H1 (cell line): ENCODE measurements around the gene TXNIP. TPM values are rescaled to one million over a fixed set of nuclear protein-coding genes. Genes with fewer than 3 reads are reported as not detected.

Source experiments
- CTCF ChIA-PET: fragments of 300-600 bp; sonication (Branson Sonifier 250); formaldehyde crosslinking; loops from one replicate; lab custom pipeline; 2021; ENCODE audit not compliant: partially characterized antibody; lab: Charles Lee
- POLR2A ChIA-PET: fragments of 300-600 bp; sonication (Branson Sonifier 250); formaldehyde crosslinking; loops from one replicate; lab custom pipeline; 2021; ENCODE audit warnings: inconsistent platforms; ENCODE audit not compliant: partially characterized antibody; lab: Charles Lee
- DNase-seq, 2 experiments: peaks; one replicate each; pipeline versions ENCODE4 v3.0.0 to v3.0.0-alpha.2; 2010 to 2022; ENCODE audit warnings: low spot score in 2 of 2, low read depth in 1 of 2, mixed read lengths in 1 of 2
- FAIRE-seq: peaks from 2 replicates; lab custom pipeline; 2011; peaks lifted over from hg19 to GRCh38; lab: Jason Lieb, UNC
- H2AFZ ChIP-seq: 2 replicates; pipeline ENCODE4 v1.8.1; 2012; ENCODE audit warnings: low read length, inconsistent platforms
- H2AK5ac ChIP-seq: 2 replicates; pipeline ENCODE4 v1.6.1; 2013; ENCODE audit warnings: low read depth, low read length
- H2BK120ac ChIP-seq: replicated peaks from 2 replicates; pipeline ENCODE3; 2013; ENCODE audit warnings: low read depth, low read length, inconsistent platforms
- H2BK12ac ChIP-seq: 2 replicates; pipeline ENCODE4 v1.6.1; 2013; ENCODE audit warnings: low read depth, low read length
- H2BK15ac ChIP-seq: 2 replicates; pipeline ENCODE4 v1.6.1; 2013; ENCODE audit warnings: low read length
- H2BK20ac ChIP-seq: 2 replicates; pipeline ENCODE4 v1.6.1; 2013; ENCODE audit warnings: low read length
- H2BK5ac ChIP-seq: 2 replicates; pipeline ENCODE4 v1.6.1; 2013; ENCODE audit warnings: low read depth, low read length
- H3K14ac ChIP-seq: 2 replicates; pipeline ENCODE4 v1.6.1; 2013; ENCODE audit warnings: inconsistent platforms; ENCODE audit not compliant: insufficient read length
- H3K18ac ChIP-seq: 2 replicates; pipeline ENCODE4 v1.6.1; 2013; ENCODE audit warnings: low read length; ENCODE audit errors: extremely low read depth
- H3K23ac ChIP-seq: 2 replicates; pipeline ENCODE4 v1.6.1; 2013; ENCODE audit warnings: inconsistent platforms; ENCODE audit not compliant: insufficient read length
- H3K23me2 ChIP-seq: 2 replicates; pipeline ENCODE4 v1.6.1; 2013; ENCODE audit warnings: low read depth, low read length
- H3K27ac ChIP-seq: 2 replicates; pipeline ENCODE4 v1.6.1; 2011; ENCODE audit warnings: low read depth, low read length, inconsistent platforms
- H3K27me3 ChIP-seq, 4 experiments: replicated peaks in 1 of 4; 1 replicate in 1 of 4; 2 replicates in 3 of 4; pipeline versions ENCODE4 v1.6.1 to v1.8.1; 2011 to 2013; ENCODE audit warnings: low read length in 3 of 4, mild to moderate bottlenecking in 3 of 4, inconsistent platforms in 2 of 4, mixed read lengths in 2 of 4, moderate library complexity in 1 of 4; ENCODE audit not compliant: control insufficient read depth in 3 of 4, insufficient read depth in 3 of 4; ENCODE audit errors: extremely low read depth in 1 of 4
- H3K36me3 ChIP-seq, 4 experiments: 2 replicates each; pipeline versions ENCODE4 v1.6.1 to v1.8.1; 2011 to 2013; ENCODE audit warnings: mild to moderate bottlenecking in 4 of 4, low read length in 3 of 4, moderate library complexity in 2 of 4, control low read depth in 1 of 4, inconsistent platforms in 1 of 4; ENCODE audit not compliant: insufficient read depth in 4 of 4, control insufficient read depth in 2 of 4
- H3K4ac ChIP-seq: replicated peaks from 2 replicates; pipeline ENCODE3; 2013; ENCODE audit warnings: low read length, low read depth, mixed read lengths, inconsistent platforms; ENCODE audit not compliant: insufficient read length
- H3K4me1 ChIP-seq, 4 experiments: replicated peaks in 1 of 4; 1 replicate in 1 of 4; 2 replicates in 3 of 4; pipeline versions ENCODE4 v1.6.1 to v1.8.1; 2011 to 2013; ENCODE audit warnings: low read length in 3 of 4, inconsistent platforms in 2 of 4, mixed read lengths in 1 of 4; ENCODE audit not compliant: insufficient read depth in 4 of 4, control insufficient read depth in 3 of 4
- H3K4me2 ChIP-seq, 2 experiments: 2 replicates each; pipeline versions ENCODE4 v1.6.1 to v1.8.1; 2011 to 2013; ENCODE audit warnings: low read depth in 2 of 2, low read length in 2 of 2, control low read depth in 1 of 2, inconsistent platforms in 1 of 2, mild to moderate bottlenecking in 1 of 2; ENCODE audit not compliant: insufficient read depth in 1 of 2
- H3K4me3 ChIP-seq, 4 experiments: fragments of 200-600, 300-600 bp in 1 of 4; sonication (generic), shearing (Covaris generic), sonication (Bioruptor Twin) in 1 of 4; 2 replicates each; pipeline versions ENCODE4 v1.5.1 to v1.8.1; 2011 to 2016; ENCODE audit warnings: low read length in 4 of 4, low read depth in 3 of 4, control low read depth in 2 of 4, inconsistent platforms in 2 of 4, mild to moderate bottlenecking in 2 of 4, mixed read lengths in 1 of 4, moderate library complexity in 1 of 4; ENCODE audit not compliant: insufficient read depth in 2 of 4; ENCODE audit errors: extremely low read depth in 1 of 4
- H3K56ac ChIP-seq: replicated peaks from 2 replicates; pipeline ENCODE3; 2013; ENCODE audit warnings: low read depth, mild to moderate bottlenecking, mixed read lengths, low read length, inconsistent platforms; ENCODE audit not compliant: insufficient read length
- H3K79me1 ChIP-seq: 2 replicates; pipeline ENCODE4 v1.6.1; 2013; ENCODE audit warnings: low read depth, low read length, control low read depth
- H3K79me2 ChIP-seq, 2 experiments: 2 replicates each; pipeline versions ENCODE4 v1.6.1 to v1.8.1; 2012 to 2013; ENCODE audit warnings: low read length in 2 of 2, mild to moderate bottlenecking in 2 of 2, inconsistent platforms in 1 of 2; ENCODE audit not compliant: insufficient read depth in 2 of 2, control insufficient read depth in 1 of 2
- H3K9ac ChIP-seq, 4 experiments: replicated peaks in 1 of 4; 1 replicate in 1 of 4; 2 replicates in 3 of 4; pipeline versions ENCODE4 v1.6.1 to v1.8.1; 2011 to 2013; ENCODE audit warnings: low read depth in 3 of 4, low read length in 3 of 4, control low read depth in 2 of 4, mild to moderate bottlenecking in 2 of 4, moderate library complexity in 2 of 4, inconsistent platforms in 1 of 4; ENCODE audit errors: extremely low read depth in 1 of 4
- H3K9me3 ChIP-seq, 2 experiments: 2 replicates each; pipeline versions ENCODE4 v1.6.1 to v1.8.1; 2012 to 2013; ENCODE audit warnings: mild to moderate bottlenecking in 2 of 2, moderate library complexity in 2 of 2, control low read depth in 1 of 2, inconsistent platforms in 1 of 2, low read depth in 1 of 2, low read length in 1 of 2, mixed read lengths in 1 of 2; ENCODE audit not compliant: insufficient read depth in 2 of 2
- H4K20me1 ChIP-seq, 2 experiments: replicated peaks in 1 of 2; 2 replicates each; pipeline versions ENCODE3 to v1.8.1; 2011 to 2013; ENCODE audit warnings: inconsistent platforms in 2 of 2, low read length in 2 of 2, mild to moderate bottlenecking in 1 of 2; ENCODE audit not compliant: insufficient read depth in 2 of 2, control insufficient read depth in 1 of 2
- H4K5ac ChIP-seq: 2 replicates; pipeline ENCODE4 v1.6.1; 2013; ENCODE audit warnings: low read length, low read depth, mixed read lengths, inconsistent platforms; ENCODE audit not compliant: insufficient read length
- H4K8ac ChIP-seq: 2 replicates; pipeline ENCODE4 v1.8.0; 2013; ENCODE audit warnings: mild to moderate bottlenecking, moderate library complexity, low read length, inconsistent platforms; ENCODE audit not compliant: insufficient read depth; ENCODE audit errors: extremely low read depth
- H4K91ac ChIP-seq: replicated peaks from 2 replicates; pipeline ENCODE3; 2013; ENCODE audit warnings: low read length, mixed read lengths, inconsistent platforms; ENCODE audit not compliant: insufficient read length
- CEBPB ChIP-seq: IDR thresholded peaks from 2 replicates; pipeline ENCODE4 v1.6.1; 2012; ENCODE audit warnings: low read depth, low read length
- CTBP2 ChIP-seq: IDR thresholded peaks from 2 replicates; pipeline ENCODE4 v1.7.0; 2011; ENCODE audit warnings: borderline replicate concordance, mild to moderate bottlenecking, moderate library complexity, mixed read lengths, low read length; ENCODE audit not compliant: insufficient read depth, insufficient read length
- EP300 ChIP-seq, 2 experiments: IDR thresholded peaks; 1 replicate in 1 of 2; 2 replicates in 1 of 2; pipeline ENCODE4 v1.6.1; 2011 to 2012; ENCODE audit warnings: low read depth in 2 of 2, low read length in 2 of 2, mild to moderate bottlenecking in 2 of 2, borderline replicate concordance in 1 of 2, inconsistent platforms in 1 of 2, moderate library complexity in 1 of 2
- GABPA ChIP-seq: IDR thresholded peaks from 2 replicates; pipeline ENCODE4 v1.6.1; 2011; ENCODE audit warnings: mild to moderate bottlenecking, low read length, moderate library complexity, borderline replicate concordance; ENCODE audit not compliant: insufficient read depth
- JUN ChIP-seq: IDR thresholded peaks from 2 replicates; pipeline ENCODE4 v1.6.1; 2011; ENCODE audit warnings: low read depth, mild to moderate bottlenecking, improper control_type of control experiment, low read length
- KDM5A ChIP-seq: fragments of 200-600 bp; IDR thresholded peaks from 2 replicates; pipeline ENCODE4 v1.7.1; 2012; ENCODE audit warnings: mild to moderate bottlenecking, low read length, inconsistent platforms, mixed read lengths
- NRF1 ChIP-seq: IDR thresholded peaks from 2 replicates; pipeline ENCODE4 v1.6.1; 2011; ENCODE audit warnings: mild to moderate bottlenecking, low read depth, low read length, improper control_type of control experiment
- POLR2AphosphoS5 ChIP-seq: IDR thresholded peaks from 2 replicates; pipeline ENCODE4 v1.6.1; 2011; ENCODE audit warnings: low read depth, low read length
- TAF1 ChIP-seq: IDR thresholded peaks from 2 replicates; pipeline ENCODE4 v1.6.1; 2011; ENCODE audit warnings: mild to moderate bottlenecking, low read depth, low read length
- WGBS, 2 experiments: shearing (Covaris generic) in 1 of 2; methylation state at CpG; one replicate each; pipeline versions ENCODE4 v1.1.6 to v1.1.7; 2013 to 2015; ENCODE audit warnings: low lambda C conversion rate in 2 of 2, mixed read lengths in 2 of 2, inconsistent platforms in 1 of 2, low coverage in 1 of 2, missing lambda C conversion rate in 1 of 2; ENCODE audit not compliant: insufficient replicate concordance in 2 of 2, insufficient coverage in 1 of 2, insufficient read length in 1 of 2; ENCODE audit errors: extremely low coverage in 1 of 2, missing lambda C conversion rate in 1 of 2; 5-methylcytosine and 5-hydroxymethylcytosine counted together
- polyA plus RNA-seq, 7 experiments: library from polyadenylated mRNA; depleted of rRNA in 3 of 7; stranded (reverse) in 5 of 7; unstranded in 2 of 7; fragments of >200 nt in 5 of 7; fragments of 200-250 nt in 2 of 7; gene quantifications; 1 replicate in 5 of 7; 2 replicates in 1 of 7; 4 replicates in 1 of 7; pipeline versions ENCODE4 v1.2.1 to v1.2.3, GENCODE V29; 2011 to 2013; ENCODE audit warnings: missing spikeins in 2 of 7, mixed read lengths in 2 of 7
- total RNA-seq: library from RNA; stranded (reverse); fragmentation: NEBNext Ultra II Directional; extraction: Animal tissue kit (Norgen Biotek cat#: 25700); gene quantifications from 2 replicates; pipeline ENCODE4 v1.2.1, GENCODE V29; 2021

The TXNIP gene
- total and polyA plus RNA-seq, 2 of the 8 experiments (the other 6 are each of a cell fraction or from before 2014, with no cell fraction given), result 12.3 to 56.8 TPM

GRCh38 chr1:145987926-145988325, 8.5 kb downstream of the TXNIP start:
- ChIA-PET CTCF (interaction anchor here (0.9 to 12.6 kb wide), 5 partner anchors 10 to 97 kb away, joined by 3 to 93 read pairs (median 6); partner anchors contain the start of gene ITGA10), POLR2A (interaction anchor here (1.1 to 13.7 kb wide), 5 partner anchors 5 to 64 kb away, joined by 3 to 218 read pairs (median 10); partner anchors contain the start of gene TXNIP)
- no peak for TF ChIP-seq TAF1
- TF ChIP-seq EP300 (IDR thresholded peaks at IDR 0.05; ENCODE audit: borderline replicate concordance in 1 of 2, low read depth in 2 of 2, low read length in 2 of 2), result no peak
- TF ChIP-seq POLR2AphosphoS5, result no peak
- TF ChIP-seq JUN, result no peak
- TF ChIP-seq KDM5A, result no peak
- TF ChIP-seq GABPA, result no peak
- TF ChIP-seq NRF1, result no peak
- TF ChIP-seq CTBP2, result no peak
- no peak for TF ChIP-seq CEBPB
- H3K79me2 ChIP-seq, result no peaks in the 10 kb centered on the region
- no peaks in the 10 kb centered on the region for H3K79me1 ChIP-seq
- H4K20me1 ChIP-seq, result no peaks in the 10 kb centered on the region
- DNase-seq (no peak), FAIRE-seq (no peak)
- H2BK12ac ChIP-seq, result no peak overlapping the region
- H3K9ac ChIP-seq, result no peak overlapping the region
- no peak overlapping the region for H2BK15ac ChIP-seq
- H2BK5ac ChIP-seq, result no peak overlapping the region
- no peak overlapping the region for H3K56ac ChIP-seq
- H3K4ac ChIP-seq, result no peak overlapping the region
- H2BK120ac ChIP-seq, result no peak overlapping the region
- no peaks in the 10 kb centered on the region for H3K23me2 ChIP-seq
- no peak overlapping the region for H4K91ac ChIP-seq
- 94% methylated on average over 1 of the region's 1 CpG; no CpG with 5 or more reads in 1 of the 2 experiments for WGBS, 2 experiments
- no peak overlapping the region for H3K18ac ChIP-seq
- H3K4me3 ChIP-seq, result no peak overlapping the region
- H3K27ac ChIP-seq, result no peak overlapping the region
- H3K36me3 ChIP-seq, result peaks cover 1 to 9% (median 4%) of the 10 kb centered on the region in 4 experiments; a peak in 5 of 8 replicates
- H4K8ac ChIP-seq, result no peak overlapping the region
- no peak overlapping the region for H3K23ac ChIP-seq
- H3K4me2 ChIP-seq, result no peak overlapping the region
- no peak overlapping the region for H2AFZ ChIP-seq
- H3K4me1 ChIP-seq, result peaks cover 0 to 6% (median 3%) of the 10 kb centered on the region in 4 experiments; a peak in 6 of 7 replicates
- H3K14ac ChIP-seq, result no peak overlapping the region
- H2BK20ac ChIP-seq, result no peak overlapping the region
- no peak overlapping the region for H2AK5ac ChIP-seq
- H3K27me3 ChIP-seq, result no peaks in the 10 kb centered on the region
- no peaks in the 10 kb centered on the region for H3K9me3 ChIP-seq
- no peak overlapping the region for H4K5ac ChIP-seq
